HepG2 (cell line): Measurements from ENCODE around the gene SLC25A25. TPM values are rescaled to one million over a fixed set of nuclear protein-coding genes. Genes with fewer than 3 reads are reported as not detected.

Experiments
- CEBPG ChIP-seq: IDR thresholded peaks from 2 replicates; pipeline ENCODE4 v1.6.1; 2016
- GTF2F1 ChIP-seq: fragments of 150-350 bp; IDR thresholded peaks from 2 replicates; pipeline ENCODE4 v1.6.1; 2014; ENCODE audit warnings: low read length
- HMG20A ChIP-seq: IDR thresholded peaks from 2 replicates; pipeline ENCODE4 v1.6.1; 2016; ENCODE audit warnings: borderline replicate concordance
- HOXA9 ChIP-seq: sonication (generic); formaldehyde crosslinking; IDR thresholded peaks from 2 replicates; pipeline ENCODE4 v1.8.1; 2022; ENCODE audit warnings: missing genetic modification reagents, mild to moderate bottlenecking, moderate library complexity, borderline replicate concordance
- PRMT3 ChIP-seq: sonication (generic); formaldehyde crosslinking; IDR thresholded peaks from 2 replicates; pipeline ENCODE4 v1.8.1; 2022; ENCODE audit warnings: low read depth, mild to moderate bottlenecking, moderate library complexity, missing genetic modification reagents, borderline replicate concordance
- RNF2 ChIP-seq: fragments of 450-650 bp; conservative IDR thresholded peaks from 2 replicates; pipeline ENCODE4 v1.6.1; 2016; ENCODE audit warnings: low read depth
- RORA ChIP-seq: sonication (generic); formaldehyde crosslinking; IDR thresholded peaks from 2 replicates; pipeline ENCODE4 v1.5.0; 2020; ENCODE audit warnings: mild to moderate bottlenecking, missing genetic modification reagents, moderate library complexity
- SIX1 ChIP-seq: sonication (generic); formaldehyde crosslinking; IDR thresholded peaks from 2 replicates; pipeline ENCODE4 v1.4.0; 2020; ENCODE audit warnings: missing genetic modification reagents, borderline replicate concordance
- SKI ChIP-seq: fragments of 450-650 bp; IDR thresholded peaks from one replicate; pipeline ENCODE4 v1.6.1; 2018; ENCODE audit warnings: mild to moderate bottlenecking; ENCODE audit not compliant: partially characterized antibody
- ZBTB7A ChIP-seq: sonication (generic); formaldehyde crosslinking; IDR thresholded peaks from 2 replicates; pipeline ENCODE4 v1.8.0; 2022; ENCODE audit warnings: mild to moderate bottlenecking, missing genetic modification reagents
- ZFP36L1 ChIP-seq: sonication (generic); formaldehyde crosslinking; IDR thresholded peaks from 2 replicates; pipeline ENCODE4 v1.8.0; 2022; ENCODE audit warnings: mild to moderate bottlenecking, missing genetic modification reagents, moderate library complexity
- ZMYM4 ChIP-seq: sonication (generic); formaldehyde crosslinking; IDR thresholded peaks from 2 replicates; pipeline ENCODE4 v1.8.1; 2023; ENCODE audit warnings: mild to moderate bottlenecking, missing genetic modification reagents
- ZNF253 ChIP-seq: sonication (generic); formaldehyde crosslinking; IDR thresholded peaks from 2 replicates; pipeline ENCODE4 v1.8.0; 2022; ENCODE audit warnings: mild to moderate bottlenecking, missing genetic modification reagents, borderline replicate concordance
- ZNF263 ChIP-seq: sonication (generic); formaldehyde crosslinking; IDR thresholded peaks from 2 replicates; pipeline ENCODE4 v1.4.0; 2020; ENCODE audit warnings: missing genetic modification reagents
- ZNF274 ChIP-seq: sonication (generic); formaldehyde crosslinking; IDR thresholded peaks from 2 replicates; pipeline ENCODE4 v1.5.1; 2020; ENCODE audit warnings: mild to moderate bottlenecking, missing genetic modification reagents
- ZNF329 ChIP-seq: sonication (generic); formaldehyde crosslinking; IDR thresholded peaks from 2 replicates; pipeline ENCODE4 v1.9.0; 2021; ENCODE audit warnings: low read depth, mild to moderate bottlenecking, missing genetic modification reagents
- ZNF530 ChIP-seq: sonication (generic); formaldehyde crosslinking; IDR thresholded peaks from 2 replicates; pipeline ENCODE4 v1.5.0; 2020; ENCODE audit warnings: low read depth, mild to moderate bottlenecking, missing genetic modification reagents
- ZNF598 ChIP-seq: sonication (generic); formaldehyde crosslinking; IDR thresholded peaks from 2 replicates; pipeline ENCODE4 v1.5.1; 2020; ENCODE audit warnings: mild to moderate bottlenecking, missing genetic modification reagents, borderline replicate concordance
- ZNF614 ChIP-seq: IDR thresholded peaks from 2 replicates; pipeline ENCODE4 v1.6.1; 2018; ENCODE audit warnings: missing biosample characterization, missing genetic modification reagents, inconsistent platforms, borderline replicate concordance
- ZNF619 ChIP-seq: sonication (generic); formaldehyde crosslinking; IDR thresholded peaks from 2 replicates; pipeline ENCODE4 v1.4.0; 2020; ENCODE audit warnings: mild to moderate bottlenecking, missing genetic modification reagents
- ZSCAN20 ChIP-seq: sonication (generic); formaldehyde crosslinking; IDR thresholded peaks from 2 replicates; pipeline ENCODE4 v1.4.0; 2020; ENCODE audit warnings: missing genetic modification reagents, mild to moderate bottlenecking, borderline replicate concordance
- polyA plus RNA-seq, 8 experiments: library from polyadenylated mRNA; depleted of rRNA in 3 of 8; stranded (reverse) in 7 of 8; unstranded in 1 of 8; fragments of >200 nt; fragmentation: Illumina TruSeq in 4 of 8; extraction: Trizol in 4 of 8; gene quantifications; 2 replicates each; pipeline versions ENCODE4 v1.2.1 to v1.2.3, GENCODE V29; 2011 to 2016; ENCODE audit warnings: low read depth in 4 of 8, missing spikeins in 1 of 8, mixed read lengths in 1 of 8; ENCODE audit not compliant: insufficient read depth in 1 of 8
- total RNA-seq, 5 experiments: library from RNA; depleted of rRNA; stranded (reverse); fragments of >200 nt; fragmentation: Illumina TruSeq; extraction: Trizol; gene quantifications; 2 replicates each; pipeline ENCODE4 v1.2.3, GENCODE V29; 2016; ENCODE audit warnings: low read depth in 1 of 5
- TF ChIP-seq, protein P1 (sequence below): sonication (generic); formaldehyde crosslinking; IDR thresholded peaks from 2 replicates; pipeline ENCODE4 v1.5.1; 2020; ENCODE audit warnings: mild to moderate bottlenecking, missing genetic modification reagents, moderate library complexity
- TF ChIP-seq, protein P2 (sequence below): IDR thresholded peaks from 2 replicates; pipeline ENCODE4 v1.6.1; 2012; ENCODE audit warnings: inconsistent platforms
- TF ChIP-seq, protein P3 (sequence below), 2 experiments: fragments of 450-650 bp in 1 of 2; sonication (generic) in 1 of 2; formaldehyde crosslinking; IDR thresholded peaks; 2 replicates each; pipeline versions ENCODE4 v1.5.0 to v1.8.0; 2020 to 2022; ENCODE audit warnings: mild to moderate bottlenecking in 1 of 2, missing genetic modification reagents in 1 of 2
- TF ChIP-seq, protein P4 (sequence below): sonication (generic); formaldehyde crosslinking; IDR thresholded peaks from 2 replicates; pipeline ENCODE4 v1.4.0; 2020; ENCODE audit warnings: mild to moderate bottlenecking, missing genetic modification reagents

Gene SLC25A25
- total and polyA plus RNA-seq, 2 of the 13 experiments (the other 11 are each of a cell fraction or from before 2014, with no cell fraction given), result 10.5 to 24.8 TPM

DNA sequence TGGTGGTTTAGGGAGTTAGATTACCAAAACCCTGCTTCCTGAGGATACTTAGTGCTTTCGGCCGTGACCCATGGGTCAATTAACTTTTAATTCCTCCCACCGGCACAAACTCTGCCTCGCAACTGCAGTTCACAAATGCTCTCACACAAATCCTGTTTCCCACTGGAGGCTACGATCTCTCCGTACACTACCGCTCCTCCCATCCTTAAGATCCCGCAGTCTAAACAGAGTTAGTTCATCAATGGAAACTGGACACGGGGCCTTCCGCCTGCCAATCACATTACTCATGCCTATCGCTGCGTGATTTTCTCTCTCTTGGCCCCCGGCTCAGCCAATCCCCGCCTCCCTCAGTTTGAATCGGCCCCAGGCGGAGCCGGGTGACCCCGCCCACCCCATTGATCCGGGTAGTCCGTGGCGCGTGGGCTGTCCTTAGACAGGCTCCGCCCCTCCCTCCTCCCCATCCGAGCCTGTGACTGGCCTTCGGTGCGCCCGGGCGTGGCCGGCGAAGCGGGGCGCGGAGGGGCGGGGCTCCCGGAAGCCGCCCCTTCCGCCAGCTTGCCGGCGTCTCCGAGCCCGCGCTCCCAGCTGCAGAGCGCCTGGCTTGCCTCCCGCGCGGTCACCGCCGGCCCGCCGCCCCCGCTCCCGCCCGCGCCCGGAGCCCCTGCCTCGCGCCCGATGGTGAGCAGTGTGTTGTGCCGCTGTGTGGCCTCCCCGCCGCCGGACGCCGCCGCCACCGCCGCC lies at the start of gene SLC25A25 (continued):
- TF ChIP-seq ZNF253 (CRISPR knock-in tag), result no peak
- TF ChIP-seq, protein P1, sequence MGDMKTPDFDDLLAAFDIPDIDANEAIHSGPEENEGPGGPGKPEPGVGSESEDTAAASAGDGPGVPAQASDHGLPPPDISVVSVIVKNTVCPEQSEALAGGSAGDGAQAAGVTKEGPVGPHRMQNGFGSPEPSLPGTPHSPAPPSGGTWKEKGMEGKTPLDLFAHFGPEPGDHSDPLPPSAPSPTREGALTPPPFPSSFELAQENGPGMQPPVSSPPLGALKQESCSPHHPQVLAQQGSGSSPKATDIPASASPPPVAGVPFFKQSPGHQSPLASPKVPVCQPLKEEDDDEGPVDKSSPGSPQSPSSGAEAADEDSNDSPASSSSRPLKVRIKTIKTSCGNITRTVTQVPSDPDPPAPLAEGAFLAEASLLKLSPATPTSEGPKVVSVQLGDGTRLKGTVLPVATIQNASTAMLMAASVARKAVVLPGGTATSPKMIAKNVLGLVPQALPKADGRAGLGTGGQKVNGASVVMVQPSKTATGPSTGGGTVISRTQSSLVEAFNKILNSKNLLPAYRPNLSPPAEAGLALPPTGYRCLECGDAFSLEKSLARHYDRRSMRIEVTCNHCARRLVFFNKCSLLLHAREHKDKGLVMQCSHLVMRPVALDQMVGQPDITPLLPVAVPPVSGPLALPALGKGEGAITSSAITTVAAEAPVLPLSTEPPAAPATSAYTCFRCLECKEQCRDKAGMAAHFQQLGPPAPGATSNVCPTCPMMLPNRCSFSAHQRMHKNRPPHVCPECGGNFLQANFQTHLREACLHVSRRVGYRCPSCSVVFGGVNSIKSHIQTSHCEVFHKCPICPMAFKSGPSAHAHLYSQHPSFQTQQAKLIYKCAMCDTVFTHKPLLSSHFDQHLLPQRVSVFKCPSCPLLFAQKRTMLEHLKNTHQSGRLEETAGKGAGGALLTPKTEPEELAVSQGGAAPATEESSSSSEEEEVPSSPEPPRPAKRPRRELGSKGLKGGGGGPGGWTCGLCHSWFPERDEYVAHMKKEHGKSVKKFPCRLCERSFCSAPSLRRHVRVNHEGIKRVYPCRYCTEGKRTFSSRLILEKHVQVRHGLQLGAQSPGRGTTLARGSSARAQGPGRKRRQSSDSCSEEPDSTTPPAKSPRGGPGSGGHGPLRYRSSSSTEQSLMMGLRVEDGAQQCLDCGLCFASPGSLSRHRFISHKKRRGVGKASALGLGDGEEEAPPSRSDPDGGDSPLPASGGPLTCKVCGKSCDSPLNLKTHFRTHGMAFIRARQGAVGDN, result no peak
- TF ChIP-seq, protein P2, sequence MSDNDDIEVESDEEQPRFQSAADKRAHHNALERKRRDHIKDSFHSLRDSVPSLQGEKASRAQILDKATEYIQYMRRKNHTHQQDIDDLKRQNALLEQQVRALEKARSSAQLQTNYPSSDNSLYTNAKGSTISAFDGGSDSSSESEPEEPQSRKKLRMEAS, result peak; percentile 68; the same call in 1 of the 2 replicates
- no peak for TF ChIP-seq PRMT3 (CRISPR knock-in tag)
- no peak for TF ChIP-seq ZBTB7A
- TF ChIP-seq ZFP36L1, result peak; percentile 75; the same call in 1 of the 2 replicates
- no peak for TF ChIP-seq ZNF614 (CRISPR knock-in tag)
- 0 out of 2 replicates have a peak, but pooled peaks have one; percentile 3 for TF ChIP-seq ZNF598 (CRISPR knock-in tag)
- no peak for TF ChIP-seq HOXA9
- TF ChIP-seq, protein P3, sequence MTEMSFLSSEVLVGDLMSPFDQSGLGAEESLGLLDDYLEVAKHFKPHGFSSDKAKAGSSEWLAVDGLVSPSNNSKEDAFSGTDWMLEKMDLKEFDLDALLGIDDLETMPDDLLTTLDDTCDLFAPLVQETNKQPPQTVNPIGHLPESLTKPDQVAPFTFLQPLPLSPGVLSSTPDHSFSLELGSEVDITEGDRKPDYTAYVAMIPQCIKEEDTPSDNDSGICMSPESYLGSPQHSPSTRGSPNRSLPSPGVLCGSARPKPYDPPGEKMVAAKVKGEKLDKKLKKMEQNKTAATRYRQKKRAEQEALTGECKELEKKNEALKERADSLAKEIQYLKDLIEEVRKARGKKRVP (CRISPR knock-in tag; IDR thresholded peaks at IDR 0.05), result peak in 1 of 2 experiments; percentile 36; a peak in 2 of 4 replicates
- TF ChIP-seq ZNF274 (CRISPR knock-in tag), result no peak
- TF ChIP-seq RNF2, result no peak
- TF ChIP-seq ZNF329 (CRISPR knock-in tag), result peak; percentile 84
- no peak for TF ChIP-seq RORA (CRISPR knock-in tag)
- no peak for TF ChIP-seq SIX1 (CRISPR knock-in tag)
- TF ChIP-seq ZNF263 (CRISPR knock-in tag), result no peak
- TF ChIP-seq CEBPG, result 0 out of 2 replicates have a peak, but pooled peaks have one; percentile 12
- TF ChIP-seq, protein P4, sequence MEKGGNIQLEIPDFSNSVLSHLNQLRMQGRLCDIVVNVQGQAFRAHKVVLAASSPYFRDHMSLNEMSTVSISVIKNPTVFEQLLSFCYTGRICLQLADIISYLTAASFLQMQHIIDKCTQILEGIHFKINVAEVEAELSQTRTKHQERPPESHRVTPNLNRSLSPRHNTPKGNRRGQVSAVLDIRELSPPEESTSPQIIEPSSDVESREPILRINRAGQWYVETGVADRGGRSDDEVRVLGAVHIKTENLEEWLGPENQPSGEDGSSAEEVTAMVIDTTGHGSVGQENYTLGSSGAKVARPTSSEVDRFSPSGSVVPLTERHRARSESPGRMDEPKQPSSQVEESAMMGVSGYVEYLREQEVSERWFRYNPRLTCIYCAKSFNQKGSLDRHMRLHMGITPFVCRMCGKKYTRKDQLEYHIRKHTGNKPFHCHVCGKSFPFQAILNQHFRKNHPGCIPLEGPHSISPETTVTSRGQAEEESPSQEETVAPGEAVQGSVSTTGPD (CRISPR knock-in tag), result no peak
- TF ChIP-seq ZNF530 (CRISPR knock-in tag), result no peak
- no peak for TF ChIP-seq ZSCAN20 (CRISPR knock-in tag)
- no peak for TF ChIP-seq SKI
- no peak for TF ChIP-seq ZMYM4 (CRISPR knock-in tag)
- TF ChIP-seq HMG20A (CRISPR knock-in tag), result no peak
- no peak for TF ChIP-seq GTF2F1
- no peak for TF ChIP-seq ZNF619 (CRISPR knock-in tag)
